Keratinocyte (primary cell): Measurements from ENCODE around the gene ABCC6. TPM values are rescaled to one million over a fixed set of nuclear protein-coding genes. Genes with fewer than 3 reads are reported as not detected.

ENCODE experiments used
- DNase-seq: peaks from one replicate; pipeline ENCODE4 v3.0.0-alpha.2; 2011; ENCODE audit warnings: low read depth, missing footprints, low spot score
- FAIRE-seq: peaks from 2 replicates; lab custom pipeline; 2011; peaks lifted over from hg19 to GRCh38; lab: Jason Lieb, UNC
- H2AFZ ChIP-seq: 2 replicates; pipeline ENCODE4 v1.6.0; 2012; ENCODE audit warnings: low read length, control low read depth, inconsistent platforms; ENCODE audit not compliant: control insufficient read depth
- H3K27ac ChIP-seq: 2 replicates; pipeline ENCODE4 v1.5.1; 2011; ENCODE audit warnings: low read length; ENCODE audit not compliant: control insufficient read depth, insufficient read depth
- H3K27me3 ChIP-seq: 3 replicates; pipeline ENCODE4 v1.6.0; 2011; ENCODE audit warnings: low read length; ENCODE audit not compliant: control insufficient read depth, insufficient read depth; ENCODE audit errors: extremely low read depth
- H3K36me3 ChIP-seq, 2 experiments: 2 replicates in 1 of 2; 3 replicates in 1 of 2; pipeline ENCODE4 v1.5.1; 2011; ENCODE audit warnings: low read length in 2 of 2, mild to moderate bottlenecking in 1 of 2; ENCODE audit not compliant: control insufficient read depth in 2 of 2, insufficient read depth in 2 of 2; ENCODE audit errors: extremely low read depth in 1 of 2
- H3K4me1 ChIP-seq: 3 replicates; pipeline ENCODE4 v1.5.1; 2011; ENCODE audit warnings: low read length; ENCODE audit not compliant: control insufficient read depth, insufficient read depth; ENCODE audit errors: extremely low read depth
- H3K4me2 ChIP-seq: 3 replicates; pipeline ENCODE4 v1.6.0; 2011; ENCODE audit warnings: low read depth, low read length; ENCODE audit not compliant: control insufficient read depth, insufficient read depth; ENCODE audit errors: extremely low read depth
- H3K4me3 ChIP-seq, 3 experiments: fragments of 200-600 bp in 1 of 3; sonication (generic) in 1 of 3; 2 replicates in 2 of 3; 3 replicates in 1 of 3; pipeline ENCODE4 v1.5.1; 2011 to 2016; ENCODE audit warnings: low read length in 3 of 3, mild to moderate bottlenecking in 3 of 3, control low read depth in 2 of 3, inconsistent platforms in 1 of 3, low read depth in 1 of 3, mixed read lengths in 1 of 3, mixed run types in 1 of 3, moderate library complexity in 1 of 3; ENCODE audit not compliant: control insufficient read depth in 2 of 3, insufficient read depth in 2 of 3; ENCODE audit errors: extremely low read depth in 1 of 3
- H3K79me2 ChIP-seq: 2 replicates; pipeline ENCODE4 v1.6.0; 2012; ENCODE audit warnings: low read length; ENCODE audit not compliant: control insufficient read depth, insufficient read depth
- H3K9ac ChIP-seq: 3 replicates; pipeline ENCODE4 v1.6.0; 2011; ENCODE audit warnings: low read length; ENCODE audit not compliant: control insufficient read depth, insufficient read depth; ENCODE audit errors: extremely low read depth
- H3K9me1 ChIP-seq: 3 replicates; pipeline ENCODE4 v1.6.0; 2011; ENCODE audit warnings: low read length; ENCODE audit not compliant: control insufficient read depth, insufficient read depth; ENCODE audit errors: extremely low read depth
- H3K9me3 ChIP-seq: 2 replicates; pipeline ENCODE4 v1.5.1; 2012; ENCODE audit warnings: low read depth, low read length; ENCODE audit not compliant: control insufficient read depth
- H4K20me1 ChIP-seq: 3 replicates; pipeline ENCODE4 v1.6.0; 2011; ENCODE audit warnings: low read length; ENCODE audit not compliant: control insufficient read depth, insufficient read depth; ENCODE audit errors: extremely low read depth
- EZH2 ChIP-seq: IDR thresholded peaks from one replicate; pipeline ENCODE4 v1.6.1; 2012; ENCODE audit warnings: inconsistent platforms, mild to moderate bottlenecking, low read length, moderate library complexity
- dilution Hi-C: fragments of 300-500 bp; cut with MboI; formaldehyde crosslinking; loops from one replicate; pipeline ENCODE4 v1.7.0; 2020; ENCODE audit warnings: low sequenced_read_pairs; ENCODE audit not compliant: extremely low pct_ligation_motif_present
- polyA plus RNA-seq, 5 experiments: library from polyadenylated mRNA; depleted of rRNA in 3 of 5; stranded (reverse) in 3 of 5; stranded (forward) in 1 of 5; unstranded in 1 of 5; fragments of >200 nt; gene quantifications; 1 replicate in 1 of 5; 2 replicates in 3 of 5; 3 replicates in 1 of 5; pipeline versions ENCODE4 v1.2.1 to v1.2.3, GENCODE V29; 2011 to 2012; ENCODE audit warnings: missing spikeins in 2 of 5, low read depth in 1 of 5, low replicate concordance in 1 of 5
- TF ChIP-seq, protein P1 (sequence below), 3 experiments: IDR thresholded peaks in 1 of 3; conservative IDR thresholded peaks in 1 of 3; optimal IDR thresholded peaks in 1 of 3; 2 replicates in 2 of 3; 3 replicates in 1 of 3; pipeline versions ENCODE3 to v1.5.1; 2011; ENCODE audit warnings: low read length in 3 of 3, mild to moderate bottlenecking in 3 of 3, moderate library complexity in 2 of 3, control low read depth in 1 of 3, inconsistent platforms in 1 of 3; ENCODE audit not compliant: insufficient read depth in 2 of 3; ENCODE audit errors: extremely low read depth in 1 of 3

ABCC6 gene
- polyA plus RNA-seq, 1 donor (not counting 4 experiments of a cell fraction or from before 2014, with no cell fraction given), result not detected

DNA sequence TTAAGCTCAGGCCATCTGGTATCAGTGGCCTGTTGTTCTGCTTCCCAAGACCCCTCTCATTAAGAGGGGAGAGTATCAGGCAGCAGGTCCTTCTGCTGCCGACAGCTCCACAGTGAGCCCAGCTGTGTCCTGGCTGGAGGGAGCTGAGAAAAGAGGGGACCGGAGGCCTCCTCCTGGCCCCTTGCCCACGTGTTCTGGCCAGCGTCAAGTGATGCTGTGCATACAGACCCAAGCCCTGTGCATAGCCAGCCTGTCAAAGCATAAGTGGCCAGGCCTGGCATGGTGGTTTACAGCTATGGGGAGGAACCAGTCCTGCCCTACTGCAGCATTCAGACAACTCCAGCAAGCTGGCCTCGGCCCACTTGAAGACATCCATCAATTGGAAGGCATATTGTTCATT lies 48.0 kb downstream of the ABCC6 start:
- no peak for FAIRE-seq

DNA sequence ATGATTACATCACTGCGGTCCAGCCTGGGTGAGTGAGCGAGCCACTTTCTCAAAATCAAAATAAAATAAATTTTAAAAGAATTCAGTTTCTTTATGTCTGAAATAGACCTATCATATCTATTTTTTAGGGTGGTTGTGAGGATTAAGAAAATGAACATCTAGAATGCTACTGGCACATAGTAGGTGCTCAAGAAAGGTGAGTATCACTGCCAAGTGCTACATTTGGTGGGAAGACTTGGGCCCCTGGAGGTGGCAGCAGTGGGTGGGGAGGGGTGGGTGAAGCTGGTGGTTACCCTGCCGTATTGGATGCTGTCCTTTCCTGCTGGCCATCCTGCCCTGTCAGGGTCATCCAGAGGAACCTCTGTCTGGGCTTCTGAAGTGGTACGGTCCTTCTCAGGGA lies 50.3 kb downstream of the ABCC6 start:
- Histone ChIP-seq H3K9me3 (no peaks in the 10 kb centered on the region), H3K4me3 (no peak overlapping the region), H3K36me3 (no peaks in the 10 kb centered on the region), H4K20me1 (no peaks in the 10 kb centered on the region), H3K27ac (no peak overlapping the region), H3K9ac (no peak overlapping the region), H3K27me3 (no peaks in the 10 kb centered on the region), H3K4me1 (no peaks in the 10 kb centered on the region), H3K4me2 (no peak overlapping the region), H3K79me2 (no peaks in the 10 kb centered on the region), H2AFZ (no peak overlapping the region), H3K9me1 (no peaks in the 10 kb centered on the region)
- DNase-seq, result no peak
- TF ChIP-seq, protein P1, sequence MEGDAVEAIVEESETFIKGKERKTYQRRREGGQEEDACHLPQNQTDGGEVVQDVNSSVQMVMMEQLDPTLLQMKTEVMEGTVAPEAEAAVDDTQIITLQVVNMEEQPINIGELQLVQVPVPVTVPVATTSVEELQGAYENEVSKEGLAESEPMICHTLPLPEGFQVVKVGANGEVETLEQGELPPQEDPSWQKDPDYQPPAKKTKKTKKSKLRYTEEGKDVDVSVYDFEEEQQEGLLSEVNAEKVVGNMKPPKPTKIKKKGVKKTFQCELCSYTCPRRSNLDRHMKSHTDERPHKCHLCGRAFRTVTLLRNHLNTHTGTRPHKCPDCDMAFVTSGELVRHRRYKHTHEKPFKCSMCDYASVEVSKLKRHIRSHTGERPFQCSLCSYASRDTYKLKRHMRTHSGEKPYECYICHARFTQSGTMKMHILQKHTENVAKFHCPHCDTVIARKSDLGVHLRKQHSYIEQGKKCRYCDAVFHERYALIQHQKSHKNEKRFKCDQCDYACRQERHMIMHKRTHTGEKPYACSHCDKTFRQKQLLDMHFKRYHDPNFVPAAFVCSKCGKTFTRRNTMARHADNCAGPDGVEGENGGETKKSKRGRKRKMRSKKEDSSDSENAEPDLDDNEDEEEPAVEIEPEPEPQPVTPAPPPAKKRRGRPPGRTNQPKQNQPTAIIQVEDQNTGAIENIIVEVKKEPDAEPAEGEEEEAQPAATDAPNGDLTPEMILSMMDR (optimal IDR thresholded peaks at IDR 0.05 in 1 of 3, IDR thresholded peaks at IDR 0.05 in 1 of 3, conservative IDR thresholded peaks at IDR 0.05 in 1 of 3; ENCODE audit: extremely low read depth in 1 of 3, insufficient read depth in 2 of 3, low read length in 3 of 3), result no peak
- TF ChIP-seq EZH2, result no peak
- FAIRE-seq, result no peak
- dilution Hi-C loops, result no loop called here

More for the DNA sequence above, 48.0 kb downstream of the ABCC6 start:
- no peak for DNase-seq
- H3K9me1 ChIP-seq, result no peaks in the 10 kb centered on the region
- no peaks in the 10 kb centered on the region for H3K36me3 ChIP-seq
- H3K79me2 ChIP-seq, result no peaks in the 10 kb centered on the region
- H3K9me3 ChIP-seq, result no peaks in the 10 kb centered on the region
- H2AFZ ChIP-seq, result no peak overlapping the region
- H3K4me1 ChIP-seq, result no peaks in the 10 kb centered on the region
- H4K20me1 ChIP-seq, result no peaks in the 10 kb centered on the region
- no peak overlapping the region for H3K9ac ChIP-seq
- dilution Hi-C loops, result no loop called here
- H3K4me2 ChIP-seq, result no peak overlapping the region
- no peak overlapping the region for H3K27ac ChIP-seq
- H3K4me3 ChIP-seq, result no peak overlapping the region
- H3K27me3 ChIP-seq, result no peaks in the 10 kb centered on the region
- no peak for TF ChIP-seq EZH2
- TF ChIP-seq, protein P1 (optimal IDR thresholded peaks at IDR 0.05 in 1 of 3, IDR thresholded peaks at IDR 0.05 in 1 of 3, conservative IDR thresholded peaks at IDR 0.05 in 1 of 3; ENCODE audit: extremely low read depth in 1 of 3, insufficient read depth in 2 of 3, low read length in 3 of 3), result no peak
